ENCODE measurements around the gene SPATA24. TPM values are rescaled to one million over a fixed set of nuclear protein-coding genes. Genes with fewer than 3 reads are reported as not detected.

SPATA24 gene
- polyA plus RNA-seq, 3 donors, result 1.6 to 3.5 (median 3.2) TPM

- H3K4me3 Mint-ChIP-seq, result no peak overlapping the region
- no peaks in the 10 kb centered on the region for H4K20me1 ChIP-seq (ENCODE audit: insufficient read depth, low read length)
- WGBS (ENCODE audit: insufficient coverage), result 96% methylated on average over 5 of the region's 6 CpGs
Measured at GRCh38 chr5:139413153-139413552, 9.3 kb upstream of the SPATA24 start.

GRCh38 chr5:139410993-139411828 lies 7.3 kb upstream of the SPATA24 start:
- H3K4me1 ChIP-seq (ENCODE audit: control insufficient read depth in 1 of 2, insufficient read depth in 2 of 2, low read length in 2 of 2), result no peaks in the 10 kb centered on the region
- Mint-ChIP-seq H3K27ac (no peak overlapping the region), H3K27me3 (ENCODE audit: low read depth in 3 of 3) (peaks cover 0 to 2% (median 0%) of the 10 kb centered on the region in 3 donors), H3K4me1 (peaks cover 5% of the 10 kb centered on the region), H3K36me3 (no peaks in the 10 kb centered on the region), H3K9me3 (no peaks in the 10 kb centered on the region), H3K4me3 (no peak overlapping the region)
- no peak overlapping the region for H3K4me3 ChIP-seq (replicated peaks in 1 of 3; ENCODE audit: low read depth in 2 of 3, low read length in 3 of 3)
- H3K27ac ChIP-seq (ENCODE audit: low read depth in 1 of 2, low read length in 2 of 2), result no peak overlapping the region
- no peak for DNase-seq
- H3K27me3 ChIP-seq (ENCODE audit: control insufficient read depth in 2 of 2, insufficient read depth in 2 of 2, low read length in 2 of 2), result no peaks in the 10 kb centered on the region
- no peaks in the 10 kb centered on the region for H4K20me1 ChIP-seq (ENCODE audit: insufficient read depth, low read length)
- intact Hi-C loops (cut with micrococcal nuclease), result no loop called here
- 100% methylated on average over 4 of the region's 17 CpGs for WGBS (ENCODE audit: insufficient coverage)
- no peak for TF ChIP-seq CTCF (IDR thresholded peaks at IDR 0.05)
- no peak overlapping the region for H3K4me2 ChIP-seq (replicated peaks; ENCODE audit: extremely low read depth, low read length, poor library complexity, severe bottlenecking)
- H2AFZ ChIP-seq (ENCODE audit: insufficient read depth, low read depth, low read length, poor library complexity, severe bottlenecking), result no peak overlapping the region
- H3K9me3 ChIP-seq (replicated peaks in 1 of 2; ENCODE audit: control insufficient read depth in 1 of 2, insufficient read depth in 1 of 2, low read length in 2 of 2), result no peaks in the 10 kb centered on the region
- H3K36me3 ChIP-seq (replicated peaks in 1 of 2; ENCODE audit: control insufficient read depth in 1 of 2, insufficient read depth in 2 of 2, low read length in 2 of 2), result no peaks in the 10 kb centered on the region
- no peaks in the 10 kb centered on the region for H3K79me2 ChIP-seq (ENCODE audit: insufficient read depth, low read length)
- H3K9ac ChIP-seq (ENCODE audit: insufficient read depth, low read length, poor library complexity, severe bottlenecking), result no peak overlapping the region

More at GRCh38 chr5:139413153-139413552, 9.3 kb upstream of the SPATA24 start:
- H3K9me3 Mint-ChIP-seq, result no peaks in the 10 kb centered on the region
- no peak for TF ChIP-seq CTCF (IDR thresholded peaks at IDR 0.05)
- Histone ChIP-seq H2AFZ (ENCODE audit: insufficient read depth, low read depth, low read length, poor library complexity, severe bottlenecking) (no peak overlapping the region), H3K27me3 (ENCODE audit: control insufficient read depth in 2 of 2, insufficient read depth in 2 of 2, low read length in 2 of 2) (no peaks in the 10 kb centered on the region), H3K9me3 (replicated peaks in 1 of 2; ENCODE audit: control insufficient read depth in 1 of 2, insufficient read depth in 1 of 2, low read length in 2 of 2) (no peaks in the 10 kb centered on the region), H3K4me1 (ENCODE audit: control insufficient read depth in 1 of 2, insufficient read depth in 2 of 2, low read length in 2 of 2) (no peaks in the 10 kb centered on the region), H3K9ac (ENCODE audit: insufficient read depth, low read length, poor library complexity, severe bottlenecking) (no peak overlapping the region), H3K4me3 (replicated peaks in 1 of 3; ENCODE audit: low read depth in 2 of 3, low read length in 3 of 3) (no peak overlapping the region), H3K79me2 (ENCODE audit: insufficient read depth, low read length) (no peaks in the 10 kb centered on the region), H3K27ac (ENCODE audit: low read depth in 1 of 2, low read length in 2 of 2) (no peak overlapping the region), H3K36me3 (replicated peaks in 1 of 2; ENCODE audit: control insufficient read depth in 1 of 2, insufficient read depth in 2 of 2, low read length in 2 of 2) (no peaks in the 10 kb centered on the region), H3K4me2 (replicated peaks; ENCODE audit: extremely low read depth, low read length, poor library complexity, severe bottlenecking) (no peak overlapping the region)
- H3K27me3 Mint-ChIP-seq (ENCODE audit: low read depth in 3 of 3), result no peaks in the 10 kb centered on the region
- intact Hi-C loops (cut with micrococcal nuclease), result no loop called here
- no peak overlapping the region for H3K27ac Mint-ChIP-seq
- no peaks in the 10 kb centered on the region for H3K36me3 Mint-ChIP-seq
- no peak for DNase-seq
- H3K4me1 Mint-ChIP-seq, result no peaks in the 10 kb centered on the region

Measured in CD14-positive monocyte (primary cell).